HepG2 (cell line): ENCODE measurements around the gene ZNF800. TPM values are rescaled to one million over a fixed set of nuclear protein-coding genes. Genes with fewer than 3 reads are reported as not detected.

Experiments
- GLI4 ChIP-seq: sonication (generic); formaldehyde crosslinking; IDR thresholded peaks from 2 replicates; pipeline ENCODE4 v1.5.1; 2020; ENCODE audit warnings: missing genetic modification reagents, mild to moderate bottlenecking, moderate library complexity, borderline replicate concordance
- HDAC1 ChIP-seq: sonication (generic); formaldehyde crosslinking; IDR thresholded peaks from 2 replicates; pipeline ENCODE4 v1.5.1; 2020; ENCODE audit warnings: mild to moderate bottlenecking, missing genetic modification reagents
- KDM5B ChIP-seq: sonication (generic); formaldehyde crosslinking; IDR thresholded peaks from 2 replicates; pipeline ENCODE4 v1.4.0; 2020; ENCODE audit warnings: missing genetic modification reagents, mild to moderate bottlenecking, borderline replicate concordance
- MED8 ChIP-seq: sonication (generic); formaldehyde crosslinking; IDR thresholded peaks from 2 replicates; pipeline ENCODE4 v1.8.1; 2023; ENCODE audit warnings: mild to moderate bottlenecking, missing genetic modification reagents; ENCODE audit not compliant: insufficient replicate concordance
- REL ChIP-seq: sonication (generic); formaldehyde crosslinking; conservative IDR thresholded peaks from 2 replicates; pipeline ENCODE4 v1.8.0; 2022; ENCODE audit warnings: mild to moderate bottlenecking, missing genetic modification reagents, moderate library complexity
- RXRA ChIP-seq: sonication (generic); formaldehyde crosslinking; IDR thresholded peaks from 2 replicates; pipeline ENCODE4 v1.5.1; 2020; ENCODE audit warnings: missing genetic modification reagents
- SAP130 ChIP-seq: IDR thresholded peaks from 2 replicates; pipeline ENCODE4 v1.6.1; 2016; ENCODE audit warnings: low read depth
- SMARCC2 ChIP-seq: fragments of 450-650 bp; IDR thresholded peaks from 2 replicates; pipeline ENCODE4 v1.6.1; 2017; ENCODE audit warnings: antibody characterized with exemption, mild to moderate bottlenecking
- ZC3H13 ChIP-seq: sonication (generic); formaldehyde crosslinking; IDR thresholded peaks from 2 replicates; pipeline ENCODE4 v1.8.1; 2023; ENCODE audit warnings: mild to moderate bottlenecking, missing genetic modification reagents, moderate library complexity
- ZC3H4 ChIP-seq: sonication (generic); formaldehyde crosslinking; IDR thresholded peaks from 2 replicates; pipeline ENCODE4 v1.4.0; 2020; ENCODE audit warnings: missing genetic modification reagents, borderline replicate concordance
- ZNF44 ChIP-seq: sonication (generic); formaldehyde crosslinking; IDR thresholded peaks from 2 replicates; pipeline ENCODE4 v1.5.1; 2020; ENCODE audit warnings: mild to moderate bottlenecking, missing genetic modification reagents
- ZNF563 ChIP-seq: sonication (generic); formaldehyde crosslinking; IDR thresholded peaks from 2 replicates; pipeline ENCODE4 v1.8.0; 2022; ENCODE audit warnings: mild to moderate bottlenecking, moderate library complexity, missing genetic modification reagents
- ZNF709 ChIP-seq: sonication (generic); formaldehyde crosslinking; IDR thresholded peaks from 2 replicates; pipeline ENCODE4 v1.5.0; 2020; ENCODE audit warnings: mild to moderate bottlenecking, missing genetic modification reagents
- ZNF713 ChIP-seq: sonication (generic); formaldehyde crosslinking; IDR thresholded peaks from 2 replicates; pipeline ENCODE4 v1.4.0; 2020; ENCODE audit warnings: mild to moderate bottlenecking, missing genetic modification reagents
- ZNF768 ChIP-seq: sonication (generic); formaldehyde crosslinking; IDR thresholded peaks from 2 replicates; pipeline ENCODE4 v1.4.0; 2020; ENCODE audit warnings: missing genetic modification reagents
- ZSCAN25 ChIP-seq: sonication (generic); formaldehyde crosslinking; IDR thresholded peaks from 2 replicates; pipeline ENCODE4 v1.8.0; 2022; ENCODE audit warnings: mild to moderate bottlenecking, missing genetic modification reagents
- polyA plus RNA-seq, 8 experiments: library from polyadenylated mRNA; depleted of rRNA in 3 of 8; stranded (reverse) in 7 of 8; unstranded in 1 of 8; fragments of >200 nt; fragmentation: Illumina TruSeq in 4 of 8; extraction: Trizol in 4 of 8; gene quantifications; 2 replicates each; pipeline versions ENCODE4 v1.2.1 to v1.2.3, GENCODE V29; 2011 to 2016; ENCODE audit warnings: low read depth in 4 of 8, missing spikeins in 1 of 8, mixed read lengths in 1 of 8; ENCODE audit not compliant: insufficient read depth in 1 of 8
- total RNA-seq, 5 experiments: library from RNA; depleted of rRNA; stranded (reverse); fragments of >200 nt; fragmentation: Illumina TruSeq; extraction: Trizol; gene quantifications; 2 replicates each; pipeline ENCODE4 v1.2.3, GENCODE V29; 2016; ENCODE audit warnings: low read depth in 1 of 5
- TF ChIP-seq, protein P1 (sequence below): sonication (generic); formaldehyde crosslinking; IDR thresholded peaks from one replicate; pipeline ENCODE4 v1.5.1; 2020; ENCODE audit warnings: mild to moderate bottlenecking, missing genetic modification reagents; ENCODE audit errors: not compliant biosample characterization
- TF ChIP-seq, protein P2 (sequence below), 2 experiments: sonication (generic) in 1 of 2; formaldehyde crosslinking in 1 of 2; IDR thresholded peaks; 2 replicates each; pipeline versions ENCODE4 v1.4.0 to v1.6.1; 2018 to 2020; ENCODE audit warnings: missing genetic modification reagents in 2 of 2, borderline replicate concordance in 1 of 2, low read depth in 1 of 2, mild to moderate bottlenecking in 1 of 2, missing biosample characterization in 1 of 2
- TF ChIP-seq, protein P3 (sequence below): sonication (generic); formaldehyde crosslinking; IDR thresholded peaks from 2 replicates; pipeline ENCODE4 v1.9.0; 2022; ENCODE audit warnings: missing genetic modification reagents, mild to moderate bottlenecking, borderline replicate concordance

Gene ZNF800
- total and polyA plus RNA-seq, 2 of the 13 experiments (the other 11 are each of a cell fraction or from before 2014, with no cell fraction given): 7.1 to 12.7 TPM

DNA sequence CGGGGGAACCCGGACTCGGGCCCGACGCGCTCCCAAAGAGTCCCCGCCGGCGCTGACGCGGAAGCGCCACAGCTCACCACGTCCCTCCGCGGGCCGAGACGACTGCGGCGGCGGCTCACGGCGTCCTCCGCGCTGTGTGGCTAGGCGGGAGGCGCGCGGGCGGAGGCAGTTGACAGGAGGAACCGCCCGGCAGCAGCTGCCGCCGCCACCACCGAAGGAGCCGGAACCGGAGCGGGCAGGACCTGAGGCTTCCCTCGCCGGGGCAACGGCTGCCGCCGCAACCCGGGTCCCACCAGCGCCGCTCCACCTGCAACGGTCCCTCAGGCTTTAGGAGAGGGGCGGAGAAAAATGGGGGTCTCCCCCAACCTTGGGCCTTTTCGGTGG, 334 bp downstream of the ZNF800 start (continued):
- TF ChIP-seq ZSCAN25 (CRISPR knock-in tag): 0 out of 2 replicates have a peak, but pooled peaks have one; percentile 46
- peak; percentile 72; the same call in 1 of the 2 replicates for TF ChIP-seq ZC3H13
- TF ChIP-seq GLI4 (CRISPR knock-in tag): peak; percentile 50; the same call in 1 of the 2 replicates
- peak; percentile 57; the same call in 1 of the 2 replicates for TF ChIP-seq ZNF563 (CRISPR knock-in tag)
- TF ChIP-seq ZNF44 (CRISPR knock-in tag): no peak
- TF ChIP-seq RXRA: peak; percentile 16; the same call in 1 of the 2 replicates
- TF ChIP-seq, protein P1, sequence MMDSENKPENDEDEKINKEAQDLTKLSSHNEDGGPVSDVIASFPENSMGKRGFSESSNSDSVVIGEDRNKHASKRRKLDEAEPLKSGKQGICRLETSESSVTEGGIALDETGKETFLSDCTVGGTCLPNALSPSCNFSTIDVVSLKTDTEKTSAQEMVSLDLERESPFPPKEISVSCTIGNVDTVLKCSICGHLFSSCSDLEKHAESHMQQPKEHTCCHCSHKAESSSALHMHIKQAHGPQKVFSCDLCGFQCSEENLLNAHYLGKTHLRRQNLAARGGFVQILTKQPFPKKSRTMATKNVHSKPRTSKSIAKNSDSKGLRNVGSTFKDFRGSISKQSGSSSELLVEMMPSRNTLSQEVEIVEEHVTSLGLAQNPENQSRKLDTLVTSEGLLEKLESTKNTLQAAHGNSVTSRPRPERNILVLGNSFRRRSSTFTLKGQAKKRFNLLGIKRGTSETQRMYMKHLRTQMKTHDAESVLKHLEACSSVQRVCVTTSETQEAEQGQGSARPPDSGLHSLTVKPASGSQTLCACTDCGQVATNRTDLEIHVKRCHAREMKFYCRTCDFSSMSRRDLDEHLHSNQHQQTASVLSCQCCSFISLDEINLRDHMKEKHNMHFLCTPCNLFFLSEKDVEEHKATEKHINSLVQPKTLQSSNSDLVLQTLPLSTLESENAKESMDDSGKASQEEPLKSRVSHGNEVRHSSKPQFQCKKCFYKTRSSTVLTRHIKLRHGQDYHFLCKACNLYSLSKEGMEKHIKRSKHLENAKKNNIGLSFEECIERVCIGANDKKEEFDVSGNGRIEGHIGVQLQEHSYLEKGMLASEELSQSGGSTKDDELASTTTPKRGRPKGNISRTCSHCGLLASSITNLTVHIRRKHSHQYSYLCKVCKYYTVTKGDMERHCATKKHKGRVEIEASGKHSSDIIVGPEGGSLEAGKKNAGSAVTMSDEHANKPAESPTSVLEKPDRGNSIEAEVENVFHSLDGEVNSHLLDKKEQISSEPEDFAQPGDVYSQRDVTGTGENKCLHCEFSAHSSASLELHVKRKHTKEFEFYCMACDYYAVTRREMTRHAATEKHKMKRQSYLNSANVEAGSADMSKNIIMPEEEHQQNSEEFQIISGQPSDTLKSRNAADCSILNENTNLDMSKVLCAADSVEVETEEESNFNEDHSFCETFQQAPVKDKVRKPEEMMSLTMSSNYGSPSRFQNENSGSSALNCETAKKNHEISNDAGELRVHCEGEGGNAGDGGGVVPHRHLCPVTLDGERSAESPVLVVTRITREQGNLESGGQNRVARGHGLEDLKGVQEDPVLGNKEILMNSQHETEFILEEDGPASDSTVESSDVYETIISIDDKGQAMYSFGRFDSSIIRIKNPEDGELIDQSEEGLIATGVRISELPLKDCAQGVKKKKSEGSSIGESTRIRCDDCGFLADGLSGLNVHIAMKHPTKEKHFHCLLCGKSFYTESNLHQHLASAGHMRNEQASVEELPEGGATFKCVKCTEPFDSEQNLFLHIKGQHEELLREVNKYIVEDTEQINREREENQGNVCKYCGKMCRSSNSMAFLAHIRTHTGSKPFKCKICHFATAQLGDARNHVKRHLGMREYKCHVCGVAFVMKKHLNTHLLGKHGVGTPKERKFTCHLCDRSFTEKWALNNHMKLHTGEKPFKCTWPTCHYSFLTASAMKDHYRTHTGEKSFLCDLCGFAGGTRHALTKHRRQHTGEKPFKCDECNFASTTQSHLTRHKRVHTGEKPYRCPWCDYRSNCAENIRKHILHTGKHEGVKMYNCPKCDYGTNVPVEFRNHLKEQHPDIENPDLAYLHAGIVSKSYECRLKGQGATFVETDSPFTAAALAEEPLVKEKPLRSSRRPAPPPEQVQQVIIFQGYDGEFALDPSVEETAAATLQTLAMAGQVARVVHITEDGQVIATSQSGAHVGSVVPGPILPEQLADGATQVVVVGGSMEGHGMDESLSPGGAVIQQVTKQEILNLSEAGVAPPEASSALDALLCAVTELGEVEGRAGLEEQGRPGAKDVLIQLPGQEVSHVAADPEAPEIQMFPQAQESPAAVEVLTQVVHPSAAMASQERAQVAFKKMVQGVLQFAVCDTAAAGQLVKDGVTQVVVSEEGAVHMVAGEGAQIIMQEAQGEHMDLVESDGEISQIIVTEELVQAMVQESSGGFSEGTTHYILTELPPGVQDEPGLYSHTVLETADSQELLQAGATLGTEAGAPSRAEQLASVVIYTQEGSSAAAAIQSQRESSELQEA (CRISPR knock-in tag): peak; percentile 11
- TF ChIP-seq ZNF709 (CRISPR knock-in tag): no peak
- TF ChIP-seq SAP130 (CRISPR knock-in tag): peak; percentile 21; the same call in 1 of the 2 replicates
- TF ChIP-seq, protein P2, sequence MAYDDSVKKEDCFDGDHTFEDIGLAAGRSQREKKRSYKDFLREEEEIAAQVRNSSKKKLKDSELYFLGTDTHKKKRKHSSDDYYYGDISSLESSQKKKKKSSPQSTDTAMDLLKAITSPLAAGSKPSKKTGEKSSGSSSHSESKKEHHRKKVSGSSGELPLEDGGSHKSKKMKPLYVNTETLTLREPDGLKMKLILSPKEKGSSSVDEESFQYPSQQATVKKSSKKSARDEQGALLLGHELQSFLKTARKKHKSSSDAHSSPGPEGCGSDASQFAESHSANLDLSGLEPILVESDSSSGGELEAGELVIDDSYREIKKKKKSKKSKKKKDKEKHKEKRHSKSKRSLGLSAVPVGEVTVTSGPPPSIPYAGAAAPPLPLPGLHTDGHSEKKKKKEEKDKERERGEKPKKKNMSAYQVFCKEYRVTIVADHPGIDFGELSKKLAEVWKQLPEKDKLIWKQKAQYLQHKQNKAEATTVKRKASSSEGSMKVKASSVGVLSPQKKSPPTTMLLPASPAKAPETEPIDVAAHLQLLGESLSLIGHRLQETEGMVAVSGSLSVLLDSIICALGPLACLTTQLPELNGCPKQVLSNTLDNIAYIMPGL (CRISPR knock-in tag; IDR thresholded peaks at IDR 0.05; ENCODE audit: borderline replicate concordance in 1 of 2, low read depth in 1 of 2): peak; percentile 39 to 75; a peak in 3 of 4 replicates
- peak; percentile 40 for TF ChIP-seq HDAC1 (CRISPR knock-in tag)
- TF ChIP-seq KDM5B (CRISPR knock-in tag): peak; percentile 61; the same call in 1 of the 2 replicates
- peak; percentile 30; the same call in 1 of the 2 replicates for TF ChIP-seq ZC3H4 (CRISPR knock-in tag)
- TF ChIP-seq MED8 (CRISPR knock-in tag): peak; percentile 56
- peak; percentile 48; the same call in 1 of the 2 replicates for TF ChIP-seq ZNF768 (CRISPR knock-in tag)
- TF ChIP-seq, protein P3, sequence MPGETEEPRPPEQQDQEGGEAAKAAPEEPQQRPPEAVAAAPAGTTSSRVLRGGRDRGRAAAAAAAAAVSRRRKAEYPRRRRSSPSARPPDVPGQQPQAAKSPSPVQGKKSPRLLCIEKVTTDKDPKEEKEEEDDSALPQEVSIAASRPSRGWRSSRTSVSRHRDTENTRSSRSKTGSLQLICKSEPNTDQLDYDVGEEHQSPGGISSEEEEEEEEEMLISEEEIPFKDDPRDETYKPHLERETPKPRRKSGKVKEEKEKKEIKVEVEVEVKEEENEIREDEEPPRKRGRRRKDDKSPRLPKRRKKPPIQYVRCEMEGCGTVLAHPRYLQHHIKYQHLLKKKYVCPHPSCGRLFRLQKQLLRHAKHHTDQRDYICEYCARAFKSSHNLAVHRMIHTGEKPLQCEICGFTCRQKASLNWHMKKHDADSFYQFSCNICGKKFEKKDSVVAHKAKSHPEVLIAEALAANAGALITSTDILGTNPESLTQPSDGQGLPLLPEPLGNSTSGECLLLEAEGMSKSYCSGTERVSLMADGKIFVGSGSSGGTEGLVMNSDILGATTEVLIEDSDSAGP: peak; percentile 65; the same call in 1 of the 2 replicates
- TF ChIP-seq ZNF713: no peak
- 0 out of 2 replicates have a peak, but pooled peaks have one; percentile 72 for TF ChIP-seq REL (CRISPR knock-in tag)
- no peak for TF ChIP-seq SMARCC2
